ENCODE results near the gene PELI3. TPM values are rescaled to one million over a fixed set of nuclear protein-coding genes. Genes with fewer than 3 reads are reported as not detected.
"Not testable (repeated sequence)": the region's sequence is repeated elsewhere in the genome, so short reads cannot be mapped to it uniquely, and the experiment has no call there.

Gene PELI3
- polyA plus RNA-seq, 10 donors: 4.2 to 6.3 (median 5.8) TPM

- DNase-seq: peak in 1 of 3 donors; percentile 34
These were observed 23.1 kb upstream of the PELI3 start for GRCh38 chr11:66443602-66444001.

- no peak for DNase-seq
These were observed 19.7 kb upstream of the PELI3 start for GRCh38 chr11:66447012-66447411.

GRCh38 chr11:66448523-66448922, 18.2 kb upstream of the PELI3 start:
- DNase-seq: no peak

- no peak for DNase-seq
These were observed 16.1 kb upstream of the PELI3 start for GRCh38 chr11:66450560-66450959.

- DNase-seq: no peak
These were observed 15.0 kb upstream of the PELI3 start for GRCh38 chr11:66451663-66452062.

GRCh38 chr11:66454247-66454646, 12.5 kb upstream of the PELI3 start:
- no peak for DNase-seq

- no peak for DNase-seq
These were observed 11.9 kb upstream of the PELI3 start for GRCh38 chr11:66454828-66455227.

GRCh38 chr11:66457826-66458225, 8.9 kb upstream of the PELI3 start:
- DNase-seq: no peak

- DNase-seq: no peak
These were observed 7.4 kb upstream of the PELI3 start for GRCh38 chr11:66459138-66459778.

- DNase-seq: no peak
These were observed 4.7 kb upstream of the PELI3 start for GRCh38 chr11:66462010-66462409.

GRCh38 chr11:66462911-66463310, 3.8 kb upstream of the PELI3 start:
- DNase-seq: no peak

- not testable (repeated sequence) for DNase-seq
These were observed 2.6 kb upstream of the PELI3 start for GRCh38 chr11:66464116-66464515.

GRCh38 chr11:66464916-66465315, 1.8 kb upstream of the PELI3 start:
- DNase-seq: no peak

- DNase-seq: peak in 1 of 3 donors; percentile 43
These were observed 1.1 kb upstream of the PELI3 start for GRCh38 chr11:66465373-66466224.

GRCh38 chr11:66467034-66467659, 442 bp downstream of the PELI3 start:
- peak in 1 of 3 donors; percentile 59 for DNase-seq

- DNase-seq: peak in 1 of 3 donors; percentile 41
These were observed 1.1 kb downstream of the PELI3 start for GRCh38 chr11:66467756-66468155.

- DNase-seq: no peak
These were observed 2.0 kb downstream of the PELI3 start for GRCh38 chr11:66468691-66469090.

- no peak for DNase-seq
These were observed 2.7 kb downstream of the PELI3 start for GRCh38 chr11:66469441-66469840.

GRCh38 chr11:66470015-66470414, 3.3 kb downstream of the PELI3 start:
- DNase-seq: no peak

GRCh38 chr11:66471142-66471541, 4.4 kb downstream of the PELI3 start:
- no peak for DNase-seq

GRCh38 chr11:66472054-66472453, 5.3 kb downstream of the PELI3 start:
- no peak for DNase-seq

- no peak for DNase-seq
These were observed 6.5 kb downstream of the PELI3 start for GRCh38 chr11:66473167-66473566.

Measured in muscle of back (tissue), 11 donors.